ENCODE data around the gene DOCK4.

DNA sequence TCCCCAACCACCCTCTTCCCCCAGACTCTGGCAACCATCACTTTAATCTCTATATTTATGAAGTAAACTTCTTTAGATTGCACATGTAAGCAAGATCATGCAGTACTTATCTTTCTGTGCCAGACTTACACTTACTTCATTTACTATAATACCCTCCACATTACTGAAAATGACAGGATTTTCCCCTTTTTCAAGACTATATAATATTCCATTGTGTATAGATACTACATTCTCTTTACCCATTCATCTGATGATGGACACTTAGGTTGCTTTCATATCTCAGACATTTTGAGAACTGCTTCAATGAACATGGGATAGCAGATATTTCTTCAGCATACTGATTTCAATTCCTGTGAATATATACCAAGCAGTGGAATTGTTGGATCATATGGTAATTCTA, 4.4 kb downstream of the DOCK4 start:
- TF ChIP-seq CTCF (IDR thresholded peaks at IDR 0.05) (no peak), POLR2AphosphoS5 (IDR thresholded peaks at IDR 0.05) (no peak), POLR2A (IDR thresholded peaks at IDR 0.05) (no peak)
